ENCODE data around the gene FIS1.

DNA sequence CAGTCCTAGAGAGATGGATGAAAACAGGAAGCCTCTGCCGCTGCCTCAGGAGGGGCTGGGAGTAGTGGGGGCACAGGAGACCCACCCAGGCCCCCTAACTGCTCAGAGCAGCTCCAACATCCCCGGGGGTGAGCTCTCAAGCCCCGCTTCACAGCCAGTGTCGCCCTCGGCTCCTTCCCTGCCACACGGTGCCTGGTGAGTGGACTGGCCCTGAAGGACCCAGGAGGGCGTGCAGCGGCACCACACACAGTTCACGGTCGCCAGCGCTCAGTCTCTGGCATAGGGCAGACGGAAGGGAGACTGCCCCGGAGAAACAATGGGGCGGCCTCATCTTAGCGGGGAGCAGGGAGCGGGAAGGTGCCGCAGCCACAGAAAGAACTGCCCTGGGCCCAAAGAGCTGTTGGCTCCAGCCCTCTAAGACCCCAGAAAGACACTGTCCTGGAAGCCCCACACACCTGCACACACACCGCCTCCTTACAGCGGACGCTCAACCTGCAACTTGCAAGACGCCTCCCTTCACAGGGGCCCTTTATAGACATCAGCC lies 8.5 kb downstream of the FIS1 start:
- no peak for TF ChIP-seq POLR2A (IDR thresholded peaks at IDR 0.05)
- TF ChIP-seq, protein P1, sequence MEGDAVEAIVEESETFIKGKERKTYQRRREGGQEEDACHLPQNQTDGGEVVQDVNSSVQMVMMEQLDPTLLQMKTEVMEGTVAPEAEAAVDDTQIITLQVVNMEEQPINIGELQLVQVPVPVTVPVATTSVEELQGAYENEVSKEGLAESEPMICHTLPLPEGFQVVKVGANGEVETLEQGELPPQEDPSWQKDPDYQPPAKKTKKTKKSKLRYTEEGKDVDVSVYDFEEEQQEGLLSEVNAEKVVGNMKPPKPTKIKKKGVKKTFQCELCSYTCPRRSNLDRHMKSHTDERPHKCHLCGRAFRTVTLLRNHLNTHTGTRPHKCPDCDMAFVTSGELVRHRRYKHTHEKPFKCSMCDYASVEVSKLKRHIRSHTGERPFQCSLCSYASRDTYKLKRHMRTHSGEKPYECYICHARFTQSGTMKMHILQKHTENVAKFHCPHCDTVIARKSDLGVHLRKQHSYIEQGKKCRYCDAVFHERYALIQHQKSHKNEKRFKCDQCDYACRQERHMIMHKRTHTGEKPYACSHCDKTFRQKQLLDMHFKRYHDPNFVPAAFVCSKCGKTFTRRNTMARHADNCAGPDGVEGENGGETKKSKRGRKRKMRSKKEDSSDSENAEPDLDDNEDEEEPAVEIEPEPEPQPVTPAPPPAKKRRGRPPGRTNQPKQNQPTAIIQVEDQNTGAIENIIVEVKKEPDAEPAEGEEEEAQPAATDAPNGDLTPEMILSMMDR (IDR thresholded peaks at IDR 0.05): no peak
- TF ChIP-seq EP300 (IDR thresholded peaks at IDR 0.05): no peak
- TF ChIP-seq POLR2AphosphoS5 (IDR thresholded peaks at IDR 0.05): no peak
